HG02852 (cell line): ENCODE data around the gene NRL.

Experiments used
- ATAC-seq: cut with Tn5 transposase; IDR thresholded peaks from one replicate; pipeline ENCODE4 v1.9.1; 2021; ENCODE audit warnings: mild to moderate bottlenecking, moderate library complexity; ENCODE audit not compliant: unreplicated experiment

The NRL gene

DNA sequence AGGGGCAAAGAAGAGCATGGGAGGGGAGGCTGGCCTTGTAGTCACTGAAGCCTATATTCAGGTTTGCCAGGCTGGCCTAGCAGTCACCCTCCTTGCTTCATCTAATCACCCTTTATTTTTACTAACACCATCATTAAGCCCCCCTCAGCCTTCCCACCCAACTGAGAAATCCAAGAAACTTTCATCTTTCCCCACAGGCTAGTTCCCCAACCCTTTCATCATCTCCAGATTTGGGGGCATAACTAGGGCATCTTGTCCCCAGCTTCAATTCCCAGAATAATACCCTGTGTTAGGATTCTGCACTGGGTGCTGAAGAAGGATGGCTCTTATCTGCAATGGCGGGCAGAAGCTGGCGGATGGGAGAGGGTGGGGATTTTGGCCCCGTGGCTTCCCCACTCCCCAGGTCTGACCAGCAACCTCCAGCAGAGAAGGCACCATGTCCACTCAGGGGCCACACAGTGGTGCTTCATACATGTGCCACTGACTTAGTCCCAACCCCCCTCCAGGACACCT lies 13.7 kb downstream of the NRL start:
- ATAC-seq: no peak

DNA sequence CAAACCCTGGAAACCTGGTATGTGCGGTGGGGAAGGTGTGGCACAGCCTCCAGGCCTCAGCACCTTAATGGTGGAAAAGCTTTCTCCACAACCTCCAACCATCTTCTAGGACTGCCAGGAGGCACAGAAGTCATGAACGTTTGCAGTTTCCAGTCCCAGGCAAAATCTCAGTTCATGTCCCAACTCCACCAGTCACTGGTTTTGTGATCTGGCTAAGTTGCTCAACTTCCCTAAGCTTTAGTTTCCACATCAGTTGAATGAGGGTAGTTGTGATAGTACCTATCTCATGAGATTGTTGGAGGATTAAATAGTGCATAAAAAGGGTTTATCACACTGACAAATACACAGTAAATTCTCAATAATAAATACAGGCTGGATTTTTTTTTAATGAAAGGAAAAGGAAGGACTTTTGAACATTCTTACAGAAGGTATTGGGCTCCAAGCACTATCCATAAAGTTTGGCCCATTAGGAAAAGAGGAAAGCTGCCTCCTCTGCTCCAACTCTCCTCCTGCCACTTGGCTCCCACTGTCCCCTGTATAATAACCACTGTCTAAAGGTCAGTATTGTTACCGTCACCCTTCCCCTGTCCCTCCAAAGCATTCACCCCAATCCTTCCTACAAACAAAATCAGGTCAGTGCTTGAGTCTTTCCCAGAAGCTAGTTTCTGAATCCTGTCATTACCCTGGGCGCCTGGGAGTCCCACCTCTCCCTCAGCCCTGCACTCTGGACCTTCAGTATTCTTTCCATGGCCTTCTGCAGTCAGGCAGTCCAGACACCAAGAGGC lies 14.4 kb downstream of the NRL start:
- no peak for ATAC-seq

DNA sequence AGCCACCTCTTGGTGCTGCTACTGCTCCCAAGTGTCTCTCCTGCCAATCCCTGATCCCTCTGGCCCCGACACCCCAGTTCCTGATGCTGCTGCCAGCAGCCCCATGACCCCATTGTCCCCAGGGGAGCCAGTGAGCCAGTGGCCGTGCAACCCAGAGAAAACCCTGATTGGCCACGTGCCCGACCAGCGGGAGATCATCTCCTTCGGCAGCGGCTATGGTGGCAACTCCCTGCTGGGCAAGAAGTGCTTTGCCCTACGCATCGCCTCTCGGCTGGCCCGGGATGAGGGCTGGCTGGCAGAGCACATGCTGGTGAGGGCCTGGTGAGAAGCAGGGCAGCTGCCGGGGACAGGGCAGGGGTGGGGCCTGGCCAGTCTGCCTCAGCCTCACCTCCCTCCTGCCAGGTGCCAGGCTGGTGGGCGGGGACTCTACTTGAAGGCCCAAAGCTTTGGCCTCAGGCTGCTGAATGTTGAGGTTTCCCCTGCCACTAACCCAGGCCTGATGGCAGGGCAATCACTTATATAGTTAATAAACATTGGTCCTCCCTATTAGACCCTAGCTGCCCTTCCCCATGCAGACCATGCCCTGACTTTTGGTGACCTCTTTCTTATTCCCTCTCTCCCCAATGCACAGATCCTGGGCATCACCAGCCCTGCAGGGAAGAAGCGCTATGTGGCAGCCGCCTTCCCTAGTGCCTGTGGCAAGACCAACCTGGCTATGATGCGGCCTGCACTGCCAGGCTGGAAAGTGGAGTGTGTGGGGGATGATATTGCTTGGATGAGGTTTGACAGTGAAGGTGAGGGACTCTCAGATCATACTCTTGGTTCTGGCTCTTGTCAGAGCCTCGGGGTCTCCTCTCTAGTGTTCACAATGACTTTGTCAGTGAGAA lies 15.6 kb downstream of the NRL start:
- no peak for ATAC-seq

GRCh38 chr14:24098229-24098926 lies 16.4 kb downstream of the NRL start:
- ATAC-seq: no peak

- ATAC-seq: no peak
Measured at GRCh38 chr14:24096545-24097181, 18.1 kb downstream of the NRL start.

DNA sequence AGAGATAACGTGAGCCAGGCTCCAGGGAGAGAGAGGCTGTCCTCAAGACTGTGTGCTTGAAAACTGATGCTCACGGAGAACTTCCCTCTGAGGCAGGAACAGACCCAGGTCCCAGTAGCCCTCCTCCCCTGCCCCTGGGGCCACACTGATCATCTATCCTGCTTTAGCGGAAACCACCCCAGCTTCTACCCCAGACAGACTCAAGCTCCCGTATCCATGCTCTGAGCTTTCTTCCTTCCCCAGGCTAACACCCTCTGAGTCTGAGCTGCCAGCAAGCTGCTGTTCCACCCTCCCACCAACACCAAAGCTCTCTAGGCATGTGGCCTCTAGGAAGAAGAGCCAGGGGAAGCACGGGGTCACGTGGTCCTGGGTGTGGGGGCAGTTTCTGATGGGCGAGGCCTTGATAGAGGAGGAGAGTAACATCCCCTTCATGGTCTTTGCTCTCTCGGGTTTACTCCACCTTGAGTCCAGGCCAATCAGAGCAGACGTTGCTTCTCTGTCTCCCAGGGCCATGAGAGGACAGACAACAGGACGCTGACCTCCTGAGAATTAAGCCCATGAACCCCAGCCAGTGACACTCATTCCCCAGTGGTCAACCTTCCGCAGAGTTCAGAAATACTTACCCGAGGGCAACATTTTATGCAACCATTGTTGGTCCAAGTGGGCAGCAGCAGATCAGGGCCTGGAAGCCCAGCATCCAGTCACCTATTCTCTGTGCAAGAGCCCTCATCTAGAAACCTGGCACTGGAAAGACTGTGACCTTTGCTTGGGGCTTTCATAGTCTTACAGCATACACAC lies 19.3 kb downstream of the NRL start:
- peak; percentile 70 for ATAC-seq

- ATAC-seq: no peak
Measured at GRCh38 chr14:24094841-24095270, 19.9 kb downstream of the NRL start.

DNA sequence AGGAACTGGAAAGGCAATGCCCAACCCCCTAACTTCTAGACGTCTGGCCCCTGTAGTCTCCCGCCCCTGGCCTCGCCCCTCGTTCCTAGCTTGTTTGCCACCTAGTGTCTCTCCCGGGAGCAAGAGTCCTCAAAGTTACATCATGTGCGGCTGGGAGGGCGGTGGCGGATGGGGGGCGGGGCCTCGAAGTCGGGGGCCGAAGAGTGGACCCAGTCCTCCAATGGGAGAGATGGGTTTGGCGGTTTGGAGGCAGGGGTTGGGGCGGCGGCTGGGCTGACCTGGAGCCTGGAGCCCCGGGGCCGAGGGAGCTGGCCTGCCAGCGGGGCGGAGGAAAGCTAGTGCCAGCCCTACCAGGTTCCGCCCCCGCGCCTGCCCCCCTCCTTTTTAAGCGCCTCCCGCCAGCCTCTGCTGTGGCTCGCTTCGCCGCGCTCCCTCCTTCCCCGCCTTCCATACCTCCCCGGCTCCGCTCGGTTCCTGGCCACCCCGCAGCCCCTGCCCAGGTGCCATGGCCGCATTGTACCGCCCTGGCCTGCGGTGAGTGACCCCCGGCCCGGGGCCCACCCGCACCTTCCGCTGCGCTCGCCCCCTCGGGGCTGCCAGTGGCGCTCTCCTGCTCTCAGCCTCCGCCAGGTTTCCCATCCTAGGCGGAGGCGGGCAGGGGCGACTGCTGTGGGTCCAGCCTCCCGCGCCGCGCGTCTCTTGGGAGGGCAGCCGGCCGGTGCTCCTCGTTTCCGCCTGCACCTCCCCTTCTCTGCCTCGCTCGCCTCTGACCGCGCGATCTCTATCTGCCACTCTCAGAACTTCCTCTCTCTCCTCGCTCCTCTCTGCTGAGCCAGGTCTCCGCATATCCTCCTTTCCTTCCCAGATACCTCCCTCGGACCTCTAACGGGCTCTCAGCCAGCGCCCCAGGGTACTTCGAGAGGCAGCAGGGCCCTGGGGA lies 20.6 kb downstream of the NRL start, which contains the start of gene PCK2:
TSS of gene PCK2 (plus strand) at position 411 of the 940 bp plus-strand sequence. CDS start at position 506, 95 bp downstream.
- peak; percentile 50 for ATAC-seq

- no peak for ATAC-seq
Measured at GRCh38 chr14:24093207-24093900, 21.4 kb downstream of the NRL start.

- ATAC-seq: no peak
Measured at GRCh38 chr14:24092505-24093206, 22.1 kb downstream of the NRL start.

DNA sequence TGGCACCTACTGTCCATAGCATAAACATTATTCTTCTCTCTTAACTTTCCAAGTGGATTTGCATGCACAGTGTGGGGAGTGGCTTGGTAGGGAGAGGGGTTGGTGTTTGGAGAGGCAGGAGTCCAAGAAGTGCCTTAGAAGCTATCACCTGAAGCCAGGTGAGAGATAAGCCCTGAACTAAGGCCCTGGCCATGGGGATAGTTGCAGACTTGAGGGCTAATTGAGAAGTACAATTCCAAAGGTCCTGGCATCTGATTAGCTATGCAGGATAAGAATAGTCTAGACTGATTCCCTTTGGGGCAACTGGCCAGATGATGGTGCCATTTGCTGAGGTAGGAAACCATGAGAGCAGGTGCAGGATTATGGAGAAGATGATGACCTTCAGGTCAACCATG lies 22.6 kb downstream of the NRL start:
- no peak for ATAC-seq

GRCh38 chr14:24089890-24090289 lies 24.9 kb downstream of the NRL start:
- ATAC-seq: no peak

DNA sequence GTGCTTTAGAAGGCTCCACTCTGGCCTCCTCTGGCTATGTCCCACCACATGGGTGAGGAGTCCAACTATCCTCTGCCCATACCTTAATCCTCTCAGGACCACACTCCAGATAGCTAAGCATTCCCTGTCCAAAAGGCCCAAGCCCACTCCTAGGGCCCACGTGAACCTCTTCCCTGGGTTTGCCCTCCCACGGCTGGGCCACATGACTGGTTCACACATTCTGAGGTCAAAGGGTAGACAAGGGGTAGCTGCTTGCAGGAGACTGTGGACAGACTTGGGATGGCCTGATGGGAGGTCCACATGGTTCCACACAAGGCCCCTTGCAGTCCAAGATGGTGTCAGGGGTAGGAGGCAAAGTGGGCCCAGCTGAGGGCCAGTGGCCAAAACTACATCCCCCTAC lies 26.7 kb downstream of the NRL start:
- no peak for ATAC-seq

- no peak for ATAC-seq
Measured at GRCh38 chr14:24087004-24087403, 27.7 kb downstream of the NRL start.

DNA sequence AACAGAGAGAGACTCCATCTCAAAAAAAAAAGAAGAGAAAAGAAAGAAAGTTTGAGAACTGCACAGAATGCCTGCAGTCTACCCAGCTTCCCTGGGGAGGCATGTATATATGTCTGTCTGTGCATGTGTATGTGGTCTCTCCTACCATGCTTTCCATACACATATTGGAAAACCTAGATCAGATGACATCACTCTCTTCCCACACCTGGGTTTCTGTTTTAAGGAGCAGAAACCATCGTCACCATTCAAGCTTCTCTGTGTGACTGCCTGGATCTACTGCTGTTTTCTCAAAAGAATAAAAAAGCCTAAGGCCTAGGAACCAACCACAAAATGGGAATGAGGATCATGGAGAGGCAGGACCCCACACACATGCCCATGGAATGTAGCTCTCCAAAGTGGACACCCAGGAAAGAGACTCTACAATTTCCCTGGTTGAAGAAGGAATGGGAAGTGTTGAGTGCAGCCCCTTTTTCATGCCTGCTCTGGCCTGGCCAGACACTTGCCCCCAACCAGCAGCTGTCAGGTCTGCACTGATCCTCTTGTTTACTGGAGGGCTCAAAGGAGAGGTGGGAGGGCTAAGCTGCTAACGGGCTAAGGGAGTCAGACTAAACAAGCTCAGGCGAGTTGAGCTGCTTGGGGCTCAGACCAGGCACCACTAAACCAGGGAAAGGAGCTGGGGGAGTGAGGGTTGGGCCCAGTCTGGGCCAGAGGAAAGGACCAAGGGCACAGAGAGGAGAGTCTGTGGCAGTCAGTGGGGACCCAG lies 28.4 kb downstream of the NRL start:
- no peak for ATAC-seq

GRCh38 chr14:24085215-24085614 lies 29.5 kb downstream of the NRL start:
- no peak for ATAC-seq

GRCh38 chr14:24084440-24084839 lies 30.3 kb downstream of the NRL start:
- ATAC-seq: no peak
